GM18858 (cell line): ENCODE measurements around the gene PRIM2.
"Not testable (repeated sequence)": the region's sequence is repeated elsewhere in the genome, so short reads cannot be mapped to it uniquely, and the experiment has no call there.

Experiments
- ATAC-seq: cut with Tn5 transposase; IDR thresholded peaks from one replicate; pipeline ENCODE4 v1.9.1; 2021; ENCODE audit not compliant: unreplicated experiment

PRIM2 gene

DNA sequence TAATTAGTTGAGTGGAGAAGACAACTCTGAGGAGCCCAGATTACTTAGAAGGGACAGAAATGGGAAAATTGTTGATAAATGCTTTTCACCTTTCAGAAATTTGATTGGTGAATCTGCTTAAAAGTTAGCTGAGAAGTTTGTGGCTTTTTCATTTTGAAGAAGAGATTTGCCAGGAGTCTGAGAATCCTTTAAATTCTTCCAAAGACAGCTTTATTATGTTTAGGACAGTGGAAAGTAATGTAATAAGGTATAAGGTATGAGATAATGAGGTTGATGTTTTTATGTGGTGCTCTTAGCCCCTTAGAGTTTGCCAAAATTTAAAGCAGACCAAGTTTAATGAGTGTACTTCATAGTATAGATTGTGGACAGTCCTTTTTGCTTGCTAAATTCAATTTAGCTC is 42.3 kb downstream of the PRIM2 start:
- ATAC-seq: not testable (repeated sequence)

DNA sequence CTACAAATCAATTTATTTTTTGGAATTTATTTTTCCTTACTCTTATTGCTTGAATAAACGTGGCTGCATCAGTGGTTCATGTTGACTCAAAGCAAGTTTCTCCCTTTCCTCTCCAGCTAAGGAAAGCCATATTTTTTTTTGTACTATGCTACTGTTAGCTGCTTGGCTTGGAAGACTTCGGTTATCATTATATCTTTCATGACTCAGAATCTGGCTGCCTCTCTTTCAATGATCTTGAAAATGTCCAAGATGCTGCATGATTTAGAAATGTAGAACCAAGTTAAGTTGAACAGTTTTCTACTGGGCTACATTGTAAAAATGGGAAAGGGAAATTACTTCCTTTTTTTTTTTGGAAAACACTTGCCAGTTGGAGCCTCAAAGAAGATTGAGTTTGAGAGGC is 44.9 kb downstream of the PRIM2 start:
- ATAC-seq: not testable (repeated sequence)

DNA sequence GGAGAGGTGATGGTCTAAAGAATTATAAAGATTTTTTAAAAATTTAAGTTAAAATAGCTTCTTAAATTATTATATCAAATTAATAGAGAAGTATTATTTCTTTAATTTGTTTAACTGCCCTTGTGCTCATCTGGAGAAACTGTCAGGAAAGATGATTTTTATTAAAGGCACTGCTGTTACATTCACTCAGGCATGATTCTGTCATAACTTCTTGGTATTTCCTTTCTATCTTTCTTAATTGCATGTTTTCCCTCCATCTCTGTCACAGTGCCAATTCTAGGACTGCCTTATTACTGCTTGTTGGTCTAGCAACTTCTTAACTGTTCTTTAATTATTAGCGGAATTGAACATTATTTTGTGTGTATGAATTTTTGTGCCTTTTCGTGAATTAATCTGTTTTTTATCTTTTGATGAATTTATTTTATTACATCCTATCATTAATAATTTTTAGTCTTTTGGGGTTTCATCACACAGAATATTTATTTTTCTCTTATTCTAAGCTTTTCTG is 47.7 kb downstream of the PRIM2 start:
- ATAC-seq: not testable (repeated sequence)

DNA sequence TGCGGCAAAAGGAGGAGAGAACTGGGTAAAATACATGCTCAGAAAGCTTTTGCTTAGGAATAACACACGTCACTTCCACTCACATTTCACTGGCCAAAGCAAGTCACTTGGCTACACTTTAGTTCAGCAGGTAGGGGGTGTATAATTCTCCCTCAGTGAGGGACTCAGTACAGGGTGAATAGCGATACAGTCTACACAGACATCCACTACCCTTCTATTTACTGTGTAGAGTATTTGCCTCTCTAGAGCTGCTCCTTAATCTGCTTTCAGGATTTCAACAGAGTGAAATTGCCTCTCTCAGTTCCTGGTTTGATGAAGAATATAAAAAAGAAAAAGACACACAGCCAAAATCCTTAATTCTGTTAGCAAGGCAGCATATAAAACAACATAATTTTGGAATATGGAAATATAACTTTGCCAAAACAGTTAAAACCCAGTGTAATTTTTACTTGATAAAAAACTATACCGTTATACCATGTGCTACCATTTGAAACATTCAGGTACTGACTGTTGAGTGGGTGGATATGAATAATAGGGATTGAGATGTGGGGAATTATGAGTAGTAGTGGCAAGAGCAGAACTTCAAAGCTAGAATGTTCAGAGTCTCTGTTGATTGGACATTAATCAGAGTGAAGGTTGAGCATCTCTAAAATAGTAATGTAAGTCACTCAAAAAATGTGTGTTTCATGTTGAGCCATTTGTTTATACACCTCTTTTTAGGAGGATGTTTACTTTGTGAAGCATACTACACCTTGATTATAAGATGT is 51.7 kb downstream of the PRIM2 start:
- ATAC-seq: not testable (repeated sequence)

GRCh38 chr6:57371779-57372178 is 54.3 kb downstream of the PRIM2 start:
- not testable (repeated sequence) for ATAC-seq

DNA sequence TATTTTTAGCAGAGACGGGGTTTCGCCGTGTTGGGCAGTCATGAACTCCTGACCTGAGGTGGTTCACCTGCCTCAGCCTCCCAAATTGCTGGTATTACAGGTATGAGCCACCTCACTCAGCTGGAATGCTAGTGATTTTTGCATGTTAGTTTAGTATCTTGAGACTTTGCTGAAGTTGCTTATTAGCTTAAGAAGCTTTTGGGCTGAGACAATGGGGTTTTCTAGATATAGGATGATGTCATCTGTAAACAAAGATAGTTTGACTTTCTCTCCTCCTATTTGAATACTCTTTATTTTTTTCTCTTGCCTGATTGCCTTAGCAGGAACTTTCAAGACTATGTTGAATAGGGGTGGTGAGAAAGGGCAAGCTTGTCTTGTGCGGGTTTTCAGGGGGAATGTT is 57.3 kb downstream of the PRIM2 start:
- not testable (repeated sequence) for ATAC-seq

DNA sequence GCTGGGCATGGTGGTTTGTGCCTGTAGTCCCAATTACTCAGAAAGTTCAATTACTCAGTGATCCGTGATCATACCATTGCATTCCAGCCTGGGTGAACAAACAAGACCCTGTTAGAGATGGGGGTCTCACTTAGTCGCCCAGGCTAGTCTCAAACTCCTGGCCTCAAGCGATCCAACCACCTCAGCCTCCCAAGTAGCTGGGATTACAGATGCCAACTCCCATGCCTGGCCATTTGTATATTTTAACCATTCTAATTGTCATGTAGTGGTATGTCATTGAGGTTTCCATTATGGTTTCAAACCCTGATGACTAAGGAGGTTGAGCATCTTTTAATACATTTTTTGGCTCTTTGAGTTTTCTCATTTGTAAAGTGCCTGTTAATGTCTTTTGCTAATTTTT is 58.7 kb downstream of the PRIM2 start:
- ATAC-seq: not testable (repeated sequence)

- not testable (repeated sequence) for ATAC-seq
These were observed 71.7 kb downstream of the PRIM2 start for GRCh38 chr6:57389038-57389592.

DNA sequence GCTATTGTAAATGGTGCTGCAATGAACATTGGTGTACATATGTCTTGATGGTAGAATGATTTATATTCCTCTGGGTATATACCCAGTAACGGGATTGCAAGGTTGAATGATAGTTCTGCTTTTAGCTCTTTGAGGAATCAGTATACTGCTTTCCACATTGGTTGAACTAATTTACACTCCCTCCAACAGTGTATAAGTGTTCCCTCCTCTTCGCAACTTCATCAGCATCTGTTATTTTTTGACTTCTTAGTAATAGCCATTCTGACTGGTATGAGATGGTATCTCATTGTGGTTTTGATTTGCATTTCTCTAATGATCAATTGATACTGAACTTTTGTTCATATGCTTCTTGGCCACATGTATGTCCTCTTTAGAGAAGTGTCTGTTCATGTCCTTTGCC is 73.4 kb downstream of the PRIM2 start:
- not testable (repeated sequence) for ATAC-seq

GRCh38 chr6:57392047-57392446 is 74.6 kb downstream of the PRIM2 start:
- not testable (repeated sequence) for ATAC-seq

- not testable (repeated sequence) for ATAC-seq
These were observed 101.9 kb downstream of the PRIM2 start for GRCh38 chr6:57419341-57419740.

- ATAC-seq: peak; percentile 76
These were observed 104.1 kb downstream of the PRIM2 start for GRCh38 chr6:57421503-57421902.

- ATAC-seq: no peak
These were observed 106.0 kb downstream of the PRIM2 start for GRCh38 chr6:57423468-57423867.

DNA sequence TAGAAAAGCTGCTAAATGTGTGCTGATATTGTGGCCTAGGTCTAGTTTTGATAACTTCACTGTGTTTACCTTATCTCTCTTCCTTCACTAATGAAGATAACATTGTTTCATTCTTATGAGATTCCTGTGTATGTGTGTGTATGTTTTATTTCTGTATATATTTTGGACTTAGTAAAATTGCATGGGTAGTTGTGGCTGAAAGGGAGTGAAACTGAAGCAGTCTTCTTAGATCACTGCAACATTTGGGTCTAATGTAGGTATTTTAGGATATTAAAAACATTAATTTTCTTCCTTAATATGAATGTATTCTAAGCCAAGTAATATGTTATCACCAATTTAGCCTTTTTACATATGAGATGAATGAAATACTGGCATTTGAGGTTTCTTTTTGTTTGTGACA is 114.3 kb downstream of the PRIM2 start:
- not testable (repeated sequence) for ATAC-seq

- no peak for ATAC-seq
These were observed 114.7 kb downstream of the PRIM2 start for GRCh38 chr6:57432157-57432556.

DNA sequence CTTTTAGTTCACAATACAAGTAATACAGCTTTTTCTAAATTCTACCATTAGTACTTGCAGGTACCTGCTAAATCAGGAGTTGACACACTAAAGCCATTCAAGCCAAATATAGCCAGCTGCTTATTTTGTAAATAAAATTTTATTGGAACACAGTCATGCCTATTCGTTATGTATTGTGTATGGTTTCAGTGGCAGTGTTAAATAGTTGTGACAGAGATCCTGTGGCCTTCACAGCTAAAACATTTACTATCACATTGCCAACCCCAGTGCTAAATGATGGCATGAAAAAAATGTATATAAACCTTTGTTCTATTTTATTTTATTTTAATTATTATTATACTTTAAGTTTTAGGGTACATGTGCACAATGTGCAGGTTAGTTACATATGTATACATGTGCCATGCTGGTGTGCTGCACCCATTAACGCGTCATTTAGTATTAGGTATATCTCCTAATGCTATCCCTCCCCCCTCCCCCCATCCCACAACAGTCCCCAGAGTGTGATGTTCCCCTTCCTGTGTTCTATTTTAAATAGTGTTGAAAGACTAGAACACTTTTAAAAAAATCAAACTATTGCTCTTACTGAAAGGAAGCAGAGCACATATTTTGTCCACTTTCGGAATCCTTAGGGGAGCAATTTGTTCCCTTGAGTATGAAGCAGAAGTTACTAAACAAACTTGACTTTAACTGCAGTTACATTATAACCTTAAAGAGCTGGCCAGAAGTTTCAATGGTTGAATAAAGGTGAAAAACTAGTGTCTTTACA is 115.7 kb downstream of the PRIM2 start:
- ATAC-seq: no peak

- ATAC-seq: not testable (repeated sequence)
These were observed 116.4 kb downstream of the PRIM2 start for GRCh38 chr6:57433790-57434189.

DNA sequence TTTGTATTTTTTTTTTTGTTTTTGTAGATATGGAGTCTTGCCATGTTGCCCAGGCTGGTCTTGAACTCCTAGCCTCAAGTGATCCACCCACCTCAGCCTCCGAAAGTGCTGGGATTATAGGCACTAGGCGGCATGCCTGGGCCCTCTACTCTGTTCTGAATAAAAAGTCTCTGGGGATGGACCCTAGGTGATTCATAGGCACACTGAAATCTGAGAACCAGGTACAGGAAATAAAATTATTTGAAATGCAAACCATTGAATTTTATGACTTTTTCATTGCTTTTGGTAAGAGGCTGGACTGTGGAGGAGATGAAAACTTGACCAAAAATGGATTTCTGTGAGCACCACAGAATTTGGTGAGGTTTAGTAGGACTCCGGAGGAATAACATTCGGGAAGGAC is 117.5 kb downstream of the PRIM2 start:
- no peak for ATAC-seq

DNA sequence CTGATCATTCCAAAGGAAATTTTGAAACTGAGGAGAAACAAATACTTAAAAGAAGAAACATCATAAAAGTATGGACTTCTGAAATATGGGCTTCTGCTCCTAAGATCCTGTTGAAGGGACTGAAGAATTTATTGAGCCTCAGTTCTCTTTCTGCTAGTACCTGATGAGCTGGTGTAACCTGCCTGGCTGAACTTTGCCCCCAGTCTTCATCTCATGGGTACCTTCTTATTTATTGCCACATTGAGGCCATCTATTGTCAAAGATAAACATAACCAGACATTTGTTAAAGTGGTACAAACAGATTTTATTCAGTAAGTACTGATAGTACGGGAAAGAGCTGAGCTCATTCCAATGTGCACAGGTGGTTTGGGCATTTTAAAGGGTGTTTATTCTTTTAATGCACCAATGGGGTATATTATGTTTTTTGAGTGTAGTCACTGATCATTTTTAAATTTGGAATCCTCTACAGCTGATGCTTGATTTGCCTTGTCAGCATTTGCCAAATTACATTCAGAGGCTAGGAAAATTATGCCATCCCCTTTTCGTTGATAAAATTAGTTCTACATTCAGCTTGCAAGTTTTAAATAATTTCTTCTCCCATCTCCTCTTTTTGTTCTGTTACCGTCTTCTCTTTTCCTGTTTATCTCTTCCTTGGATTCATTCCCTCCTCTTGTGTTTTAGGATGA is 118.2 kb downstream of the PRIM2 start:
- ATAC-seq: no peak

GRCh38 chr6:57440735-57441134 is 123.3 kb downstream of the PRIM2 start:
- ATAC-seq: not testable (repeated sequence)

- not testable (repeated sequence) for ATAC-seq
These were observed 124.7 kb downstream of the PRIM2 start for GRCh38 chr6:57442133-57442532.
